Hepatocyte (in vitro differentiated cells): ENCODE results near the gene AMPH. TPM values are rescaled to one million over a fixed set of nuclear protein-coding genes. Genes with fewer than 3 reads are reported as not detected.

Experiments used
- DNase-seq: peaks from one replicate; pipeline ENCODE4 v3.0.0-alpha.2; 2016; ENCODE audit warnings: low spot score
- H2AFZ ChIP-seq: fragments of 200-600 bp; sonication (generic); 2 replicates; pipeline ENCODE4 v1.6.0; 2016; ENCODE audit warnings: antibody characterized with exemption, mild to moderate bottlenecking
- H3K27ac ChIP-seq: fragments of 200-600 bp; sonication (generic); 2 replicates; pipeline ENCODE4 v1.5.1; 2016; ENCODE audit warnings: mild to moderate bottlenecking
- H3K27me3 ChIP-seq: fragments of 200-600 bp; sonication (generic); 2 replicates; pipeline ENCODE4 v1.6.1; 2016
- H3K36me3 ChIP-seq: fragments of 200-600 bp; sonication (generic); replicated peaks from 2 replicates; pipeline ENCODE4 v1.5.1; 2016; ENCODE audit warnings: low read depth; ENCODE audit not compliant: insufficient read depth
- H3K4me1 ChIP-seq: fragments of 200-600 bp; sonication (generic); 2 replicates; pipeline ENCODE4 v1.5.1; 2016; ENCODE audit warnings: mild to moderate bottlenecking, moderate library complexity; ENCODE audit not compliant: insufficient read depth
- H3K4me2 ChIP-seq: fragments of 200-600 bp; sonication (generic); 2 replicates; pipeline ENCODE4 v1.6.0; 2016
- H3K4me3 ChIP-seq: fragments of 200-600 bp; sonication (generic); 2 replicates; pipeline ENCODE4 v1.5.1; 2016; ENCODE audit warnings: mild to moderate bottlenecking
- H3K79me2 ChIP-seq: fragments of 200-600 bp; sonication (generic); 2 replicates; pipeline ENCODE4 v1.6.0; 2017; ENCODE audit warnings: mild to moderate bottlenecking
- H3K9me2 ChIP-seq: fragments of 200-600 bp; sonication (generic); replicated peaks from 2 replicates; pipeline ENCODE4 v1.6.0; 2017; ENCODE audit warnings: mild to moderate bottlenecking; ENCODE audit not compliant: insufficient read depth
- H3K9me3 ChIP-seq: fragments of 200-600 bp; sonication (generic); 2 replicates; pipeline ENCODE4 v1.5.1; 2016; ENCODE audit warnings: low read depth, mild to moderate bottlenecking
- H4K20me1 ChIP-seq: fragments of 200-600 bp; sonication (generic); 2 replicates; pipeline ENCODE4 v1.6.0; 2016; ENCODE audit warnings: mild to moderate bottlenecking; ENCODE audit not compliant: insufficient read depth, poor library complexity, severe bottlenecking
- CTCF ChIP-seq: fragments of 200-600 bp; sonication (generic); IDR thresholded peaks from 2 replicates; pipeline ENCODE4 v1.5.1; 2016; ENCODE audit warnings: antibody characterized with exemption, mild to moderate bottlenecking; ENCODE audit not compliant: poor library complexity
- EZH2 ChIP-seq: fragments of 200-600 bp; sonication (generic); IDR thresholded peaks from 2 replicates; pipeline ENCODE4 v1.6.1; 2016; ENCODE audit warnings: antibody characterized with exemption, mild to moderate bottlenecking, borderline replicate concordance
- EZH2phosphoT487 ChIP-seq: fragments of 200-600 bp; sonication (generic); IDR thresholded peaks from one replicate; pipeline ENCODE4 v1.6.1; 2018; ENCODE audit warnings: antibody characterized with exemption, mild to moderate bottlenecking, low read depth, moderate library complexity; ENCODE audit not compliant: unreplicated experiment, severe bottlenecking
- WGBS: methylation state at CpG from one replicate; pipeline ENCODE4 v1.1.6; 2016; ENCODE audit warnings: low lambda C conversion rate; ENCODE audit errors: missing lambda C conversion rate; 5-methylcytosine and 5-hydroxymethylcytosine counted together
- polyA plus RNA-seq: library from polyadenylated mRNA; unstranded; fragments of >200 nt; fragmentation: Nextera tagmentation; extraction: Ambion mirVana; gene quantifications from 2 replicates; pipeline ENCODE4 v1.2.1, GENCODE V29; 2016
- total RNA-seq: library from RNA; depleted of rRNA; stranded (reverse); fragments of >200 nt; gene quantifications from 2 replicates; pipeline ENCODE4 v1.2.3, GENCODE V29; 2014

The AMPH gene
- total and polyA plus RNA-seq, 2 experiments from 2014 or later = 2.0 to 2.8 TPM

GRCh38 chr7:38393874-38394273 is 237.3 kb downstream of the AMPH start:
- no peaks in the 10 kb centered on the region for H3K9me2 ChIP-seq
- no peaks in the 10 kb centered on the region for H3K79me2 ChIP-seq
- H3K4me2 ChIP-seq = no peak overlapping the region
- H3K36me3 ChIP-seq = no peaks in the 10 kb centered on the region
- H3K4me1 ChIP-seq = no peaks in the 10 kb centered on the region
- H4K20me1 ChIP-seq = no peaks in the 10 kb centered on the region
- H3K9me3 ChIP-seq = no peaks in the 10 kb centered on the region
- H3K27me3 ChIP-seq = no peaks in the 10 kb centered on the region
- H3K27ac ChIP-seq = no peak overlapping the region
- 89% methylated on average over 5 of the region's 5 CpGs for WGBS
- no peak for DNase-seq
- H2AFZ ChIP-seq = no peak overlapping the region
- H3K4me3 ChIP-seq = no peak overlapping the region
- TF ChIP-seq EZH2phosphoT487 = no peak
- TF ChIP-seq EZH2 = no peak

GRCh38 chr7:38391751-38392150 is 239.4 kb downstream of the AMPH start:
- WGBS = 96% methylated on average over 13 of the region's 13 CpGs
- Histone ChIP-seq H3K36me3 (no peaks in the 10 kb centered on the region), H3K4me3 (no peak overlapping the region), H3K9me2 (no peaks in the 10 kb centered on the region), H3K4me1 (no peaks in the 10 kb centered on the region), H3K79me2 (no peaks in the 10 kb centered on the region), H3K4me2 (no peak overlapping the region), H3K27me3 (no peaks in the 10 kb centered on the region), H3K9me3 (no peaks in the 10 kb centered on the region), H2AFZ (no peak overlapping the region), H4K20me1 (no peaks in the 10 kb centered on the region), H3K27ac (no peak overlapping the region)
- no peak for DNase-seq
- TF ChIP-seq EZH2 = no peak
- no peak for TF ChIP-seq CTCF
- no peak for TF ChIP-seq EZH2phosphoT487

- Histone ChIP-seq H3K4me1 (no peaks in the 10 kb centered on the region), H3K4me2 (no peak overlapping the region), H3K79me2 (no peaks in the 10 kb centered on the region), H2AFZ (no peak overlapping the region), H3K27ac (no peak overlapping the region), H3K27me3 (no peaks in the 10 kb centered on the region), H3K9me3 (no peaks in the 10 kb centered on the region), H3K4me3 (no peak overlapping the region), H4K20me1 (no peaks in the 10 kb centered on the region), H3K9me2 (no peaks in the 10 kb centered on the region), H3K36me3 (no peaks in the 10 kb centered on the region)
- no peak for TF ChIP-seq EZH2
- TF ChIP-seq EZH2phosphoT487 = no peak
- no peak for TF ChIP-seq CTCF
- DNase-seq = no peak
These were observed 245.5 kb downstream of the AMPH start for GRCh38 chr7:38385682-38386081.

- no peaks in the 10 kb centered on the region for H3K9me2 ChIP-seq
- TF ChIP-seq EZH2 (no peak), CTCF (no peak), EZH2phosphoT487 (no peak)
These were observed 247.9 kb downstream of the AMPH start for GRCh38 chr7:38383281-38383680.

More at GRCh38 chr7:38383281-38383680, 247.9 kb downstream of the AMPH start:
- Histone ChIP-seq H3K27ac (no peak overlapping the region), H3K36me3 (no peaks in the 10 kb centered on the region), H4K20me1 (no peaks in the 10 kb centered on the region), H2AFZ (no peak overlapping the region), H3K4me2 (no peak overlapping the region), H3K27me3 (no peaks in the 10 kb centered on the region), H3K9me3 (no peaks in the 10 kb centered on the region), H3K79me2 (no peaks in the 10 kb centered on the region), H3K4me1 (no peaks in the 10 kb centered on the region), H3K4me3 (no peak overlapping the region)
- no peak for DNase-seq
- WGBS = 76% methylated on average over 9 of the region's 9 CpGs
